HEK293 (cell line): Measurements from ENCODE around the gene STC2.
"Not testable (repeated sequence)": the region's sequence is repeated elsewhere in the genome, so short reads cannot be mapped to it uniquely, and the experiment has no call there.

ENCODE experiments used
- BCL6B ChIP-seq: fragments of 450-650 bp; formaldehyde crosslinking; IDR thresholded peaks from 2 replicates; pipeline ENCODE4 v1.5.1; 2017; ENCODE audit warnings: missing biosample characterization, missing genetic modification characterization
- CTCF ChIP-seq: fragments of 450-650 bp; formaldehyde crosslinking; IDR thresholded peaks from 2 replicates; pipeline ENCODE4 v1.5.1; 2016; ENCODE audit warnings: missing biosample characterization, missing genetic modification characterization
- KLF17 ChIP-seq: fragments of 450-650 bp; formaldehyde crosslinking; IDR thresholded peaks from 2 replicates; pipeline ENCODE4 v1.5.1; 2016; ENCODE audit warnings: missing biosample characterization, missing genetic modification characterization
- SALL2 ChIP-seq: fragments of 450-650 bp; formaldehyde crosslinking; IDR thresholded peaks from 2 replicates; pipeline ENCODE4 v1.5.0; 2017; ENCODE audit warnings: missing biosample characterization, mild to moderate bottlenecking, missing genetic modification characterization, borderline replicate concordance
- TRIM28 ChIP-seq: IDR thresholded peaks from 2 replicates; pipeline ENCODE4 v1.6.1; 2011; ENCODE audit warnings: low read length, control low read depth, borderline replicate concordance
- ZNF174 ChIP-seq: fragments of 450-650 bp; formaldehyde crosslinking; IDR thresholded peaks from 2 replicates; pipeline ENCODE4 v1.5.0; 2017; ENCODE audit warnings: missing biosample characterization, mild to moderate bottlenecking, missing genetic modification characterization
- ZNF2 ChIP-seq: fragments of 450-650 bp; formaldehyde crosslinking; IDR thresholded peaks from 2 replicates; pipeline ENCODE4 v1.5.1; 2016; ENCODE audit warnings: missing biosample characterization, missing genetic modification characterization
- ZNF274 ChIP-seq, 2 experiments: fragments of 200-500 bp in 1 of 2; fragments of 450-650 bp in 1 of 2; sonication (Bioruptor generic) in 1 of 2; formaldehyde crosslinking in 1 of 2; IDR thresholded peaks; 2 replicates each; pipeline versions ENCODE4 v1.5.1 to v1.6.1; 2014 to 2016; ENCODE audit warnings: borderline replicate concordance in 1 of 2, inconsistent platforms in 1 of 2, low read length in 1 of 2, missing biosample characterization in 1 of 2, missing genetic modification characterization in 1 of 2
- ZNF660 ChIP-seq: fragments of 450-650 bp; IDR thresholded peaks from 2 replicates; pipeline ENCODE4 v1.5.1; 2018; ENCODE audit warnings: missing biosample characterization, mild to moderate bottlenecking, missing genetic modification characterization
- ZNF704 ChIP-seq: fragments of 450-650 bp; formaldehyde crosslinking; IDR thresholded peaks from 2 replicates; pipeline ENCODE4 v1.5.1; 2016; ENCODE audit warnings: missing biosample characterization, missing genetic modification characterization
- ZNF768 ChIP-seq: fragments of 450-650 bp; formaldehyde crosslinking; IDR thresholded peaks from 2 replicates; pipeline ENCODE4 v1.5.1; 2018; ENCODE audit warnings: missing biosample characterization, mild to moderate bottlenecking, missing genetic modification characterization
- ZNF776 ChIP-seq: fragments of 450-650 bp; formaldehyde crosslinking; IDR thresholded peaks from 2 replicates; pipeline ENCODE4 v1.5.0; 2017; ENCODE audit warnings: missing biosample characterization, missing genetic modification characterization, borderline replicate concordance

- not testable (repeated sequence) for TF ChIP-seq ZNF704 (tag by site-specific recombination); CTCF; ZNF776 (tag by site-specific recombination); ZNF274 (IDR thresholded peaks at IDR 0.05; ENCODE audit: low read length); ZNF274 (tag by site-specific recombination; IDR thresholded peaks at IDR 0.05; ENCODE audit: borderline replicate concordance); ZNF174 (tag by site-specific recombination); ZNF2 (tag by site-specific recombination); ZNF660 (tag by site-specific recombination); ZNF768 (tag by site-specific recombination); SALL2; TRIM28; BCL6B (tag by site-specific recombination); KLF17 (tag by site-specific recombination)
Measured at GRCh38 chr5:173363406-173363805, 35.2 kb upstream of the STC2 start.
